Type B pancreatic cell (in vitro differentiated cells): Measurements from ENCODE around the gene CLGN. TPM values are rescaled to one million over a fixed set of nuclear protein-coding genes. Genes with fewer than 3 reads are reported as not detected.

Experiments
- DNase-seq: peaks from one replicate; pipeline ENCODE4 v3.0.0; 2021; ENCODE audit warnings: mixed read lengths; ENCODE audit not compliant: unreplicated experiment; ENCODE audit errors: extremely low spot score
- H3K27ac Mint-ChIP-seq: 2 replicates; pipeline ENCODE4 v1.8.0; 2021; ENCODE audit warnings: mild to moderate bottlenecking, mixed read lengths
- H3K27me3 Mint-ChIP-seq: 2 replicates; pipeline ENCODE4 v1.8.0; 2021; ENCODE audit warnings: mixed read lengths
- H3K36me3 Mint-ChIP-seq: 2 replicates; pipeline ENCODE4 v1.8.0; 2021; ENCODE audit warnings: mixed read lengths
- H3K4me1 Mint-ChIP-seq: one replicate; pipeline ENCODE4 v1.8.0; 2021; ENCODE audit warnings: mixed read lengths; ENCODE audit not compliant: unreplicated experiment
- H3K4me3 Mint-ChIP-seq: 2 replicates; pipeline ENCODE4 v1.8.0; 2021; ENCODE audit warnings: mild to moderate bottlenecking, mixed read lengths
- H3K9me3 Mint-ChIP-seq: 2 replicates; pipeline ENCODE4 v1.8.0; 2021; ENCODE audit warnings: mixed read lengths
- CTCF ChIP-seq: fragments of 200-600 bp; sonication (generic); conservative IDR thresholded peaks from 2 replicates; pipeline ENCODE4 v1.5.0; 2021; ENCODE audit warnings: antibody characterized with exemption, mild to moderate bottlenecking
- long read RNA-seq: library from polyadenylated mRNA; unstranded; transcript quantifications from one replicate; pipeline ENCODE4 v2.0.0, GENCODE V29; 2020
- total RNA-seq: library from RNA; stranded (reverse); gene quantifications from 2 replicates; pipeline ENCODE4 v1.2.1, GENCODE V29; 2021; ENCODE audit warnings: low replicate concordance

The CLGN gene
- 3.0 and 6.4 TPM in 2 replicates for total RNA-seq
- long read RNA-seq, partial matches to known transcripts = 28 of 33 reads
- long read RNA-seq, other reads (novel, unspliced or antisense) = 1 of 33 reads

GRCh38 chr4:140427106-140427918 lies at the start of gene CLGN:
Gene CLGN, minus strand, starts transcription at chr4:140427648. Its CDS starts 14,570 bp downstream, at chr4:140413078.
- Mint-ChIP-seq H3K27ac (peak within 1 kb of the TSS; percentile 38), H3K27me3 (peaks cover 41% of the 10 kb centered on the region), H3K4me3 (peak within 1 kb of the TSS; percentile 88), H3K4me1 (no peaks in the 10 kb centered on the region), H3K9me3 (no peaks in the 10 kb centered on the region), H3K36me3 (no peaks in the 10 kb centered on the region)
- peak; percentile 89 for DNase-seq
- peak; percentile 75 for TF ChIP-seq CTCF

GRCh38 chr4:140472156-140472555 lies 44.7 kb upstream of the CLGN start:
- Mint-ChIP-seq H3K9me3 (no peaks in the 10 kb centered on the region), H3K27me3 (peaks cover 13% of the 10 kb centered on the region), H3K36me3 (no peaks in the 10 kb centered on the region), H3K4me1 (no peaks in the 10 kb centered on the region), H3K4me3 (no peak overlapping the region), H3K27ac (no peak overlapping the region)
- DNase-seq = no peak
- no peak for TF ChIP-seq CTCF

GRCh38 chr4:140469791-140470733 lies 42.6 kb upstream of the CLGN start:
- no peaks in the 10 kb centered on the region for H3K9me3 Mint-ChIP-seq
- H3K36me3 Mint-ChIP-seq = no peaks in the 10 kb centered on the region
- no peaks in the 10 kb centered on the region for H3K4me1 Mint-ChIP-seq
- no peak overlapping the region for H3K4me3 Mint-ChIP-seq
- no peak for DNase-seq
- no peak overlapping the region for H3K27ac Mint-ChIP-seq
- H3K27me3 Mint-ChIP-seq = peaks cover 16% of the 10 kb centered on the region
- TF ChIP-seq CTCF = no peak

GRCh38 chr4:140466146-140466545 lies 38.7 kb upstream of the CLGN start:
- H3K9me3 Mint-ChIP-seq = no peaks in the 10 kb centered on the region
- TF ChIP-seq CTCF = no peak
- H3K27me3 Mint-ChIP-seq = peaks cover 14% of the 10 kb centered on the region
- no peak overlapping the region for H3K4me3 Mint-ChIP-seq
- H3K4me1 Mint-ChIP-seq = no peaks in the 10 kb centered on the region
- no peak overlapping the region for H3K27ac Mint-ChIP-seq
- DNase-seq = no peak
- no peaks in the 10 kb centered on the region for H3K36me3 Mint-ChIP-seq

- H3K9me3 Mint-ChIP-seq = no peaks in the 10 kb centered on the region
- no peaks in the 10 kb centered on the region for H3K4me1 Mint-ChIP-seq
- H3K27ac Mint-ChIP-seq = no peak overlapping the region
- H3K4me3 Mint-ChIP-seq = no peak overlapping the region
- no peak for TF ChIP-seq CTCF
- no peaks in the 10 kb centered on the region for H3K36me3 Mint-ChIP-seq
- DNase-seq = no peak
- H3K27me3 Mint-ChIP-seq = peaks cover 4% of the 10 kb centered on the region
Observed at GRCh38 chr4:140463614-140464013, 36.2 kb upstream of the CLGN start.
